Endometrial microvascular endothelial cells (primary cell): ENCODE data around the gene PHF21B. TPM values are rescaled to one million over a fixed set of nuclear protein-coding genes. Genes with fewer than 3 reads are reported as not detected.
"Not testable (repeated sequence)": the region's sequence is repeated elsewhere in the genome, so short reads cannot be mapped to it uniquely, and the experiment has no call there.

Source experiments
- in situ Hi-C: cut with HindIII; loops from 2 replicates; pipeline ENCODE4 v1.10.0; 2017; ENCODE audit warnings: low sequenced_read_pairs, low pct_unique_long_range_greater_than_20kb; ENCODE audit errors: inconsistent ontology term
- total RNA-seq: library from RNA; depleted of rRNA; stranded (reverse); fragments of >200 nt; gene quantifications from one replicate; pipeline ENCODE4 v1.2.3, GENCODE V29; 2015; ENCODE audit errors: inconsistent ontology term

Gene PHF21B
- total RNA-seq, 1 donor from 2014 or later: not detected

DNA sequence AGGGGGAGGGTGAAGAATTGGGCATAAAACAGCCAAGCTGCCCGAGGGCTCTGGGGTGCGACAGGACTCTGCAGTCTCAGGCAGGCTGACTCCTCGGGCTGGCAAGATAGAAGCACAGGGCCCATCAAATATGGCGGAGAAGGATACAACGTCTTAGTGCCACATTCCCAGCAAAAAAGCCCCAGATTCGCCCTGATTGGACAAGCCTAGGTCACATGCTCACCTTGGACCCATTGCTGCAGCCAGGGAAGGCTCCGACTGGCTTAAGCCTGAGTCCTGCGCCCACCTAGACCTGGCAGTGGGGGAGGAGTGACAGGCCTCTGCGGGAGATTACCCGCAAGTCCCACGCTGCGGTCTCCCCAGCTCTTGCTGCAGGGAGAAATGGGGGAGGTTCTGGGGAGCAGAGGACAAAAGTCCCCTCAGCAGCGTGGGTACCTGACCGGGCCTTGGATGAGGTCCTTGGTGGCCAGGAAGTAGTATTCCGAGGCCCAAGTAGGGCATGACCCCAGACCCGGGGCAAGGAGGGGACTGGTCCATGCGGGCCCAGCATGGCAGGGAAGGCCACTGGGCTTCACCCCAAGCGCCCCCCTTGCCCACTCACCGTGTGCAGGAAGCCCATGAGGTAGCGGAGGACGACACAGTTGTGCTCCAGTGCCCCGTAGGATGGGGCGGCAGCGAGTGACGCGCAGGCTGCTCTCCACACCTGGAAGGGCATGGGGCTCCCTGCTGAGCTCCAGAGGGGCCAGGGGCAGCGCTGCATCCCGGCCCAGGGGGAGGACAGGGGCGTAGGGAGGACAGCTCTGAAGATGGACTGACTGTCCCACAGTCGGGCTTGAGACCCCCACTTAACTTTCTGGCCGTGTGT lies 144.4 kb downstream of the PHF21B start:
- in situ Hi-C loops: no loop called here

- in situ Hi-C loops: no loop called here
Measured at GRCh38 chr22:44862981-44863860, 146.6 kb downstream of the PHF21B start.

DNA sequence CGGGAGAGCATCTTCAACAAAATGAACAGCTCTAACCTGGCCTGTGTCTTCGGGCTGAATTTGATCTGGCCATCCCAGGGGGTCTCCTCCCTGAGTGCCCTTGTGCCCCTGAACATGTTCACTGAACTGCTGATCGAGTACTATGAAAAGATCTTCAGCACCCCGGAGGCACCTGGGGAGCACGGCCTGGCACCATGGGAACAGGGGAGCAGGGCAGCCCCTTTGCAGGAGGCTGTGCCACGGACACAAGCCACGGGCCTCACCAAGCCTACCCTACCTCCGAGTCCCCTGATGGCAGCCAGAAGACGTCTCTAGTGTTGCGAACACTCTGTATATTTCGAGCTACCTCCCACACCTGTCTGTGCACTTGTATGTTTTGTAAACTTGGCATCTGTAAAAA lies 147.5 kb downstream of the PHF21B start:
- in situ Hi-C loops: no loop called here

GRCh38 chr22:44861245-44861644 lies 148.6 kb downstream of the PHF21B start:
- in situ Hi-C loops: no loop called here

- in situ Hi-C loops: no loop called here
Measured at GRCh38 chr22:44860311-44860710, 149.5 kb downstream of the PHF21B start.

DNA sequence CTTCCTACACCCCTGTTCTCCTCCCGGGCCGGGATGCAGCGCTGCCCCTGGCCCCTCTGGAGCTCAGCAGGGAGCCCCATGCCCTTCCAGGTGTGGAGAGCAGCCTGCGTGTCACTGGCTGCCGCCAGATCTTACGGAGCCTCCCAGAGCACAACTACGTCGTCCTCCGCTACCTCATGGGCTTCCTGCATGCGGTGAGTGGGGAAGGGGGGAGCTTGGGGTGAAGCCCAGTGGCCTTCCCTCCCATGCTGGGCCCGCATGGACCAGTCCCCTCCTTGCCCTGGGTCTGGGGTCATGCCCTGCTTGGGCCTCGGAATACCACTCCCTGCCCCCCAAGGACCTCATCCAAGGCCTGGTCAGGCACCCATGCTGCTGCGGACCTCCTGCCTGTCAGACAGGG lies 150.2 kb downstream of the PHF21B start:
- in situ Hi-C loops: no loop called here

GRCh38 chr22:44858819-44859218 lies 151.0 kb downstream of the PHF21B start:
- in situ Hi-C loops: not testable (repeated sequence)

DNA sequence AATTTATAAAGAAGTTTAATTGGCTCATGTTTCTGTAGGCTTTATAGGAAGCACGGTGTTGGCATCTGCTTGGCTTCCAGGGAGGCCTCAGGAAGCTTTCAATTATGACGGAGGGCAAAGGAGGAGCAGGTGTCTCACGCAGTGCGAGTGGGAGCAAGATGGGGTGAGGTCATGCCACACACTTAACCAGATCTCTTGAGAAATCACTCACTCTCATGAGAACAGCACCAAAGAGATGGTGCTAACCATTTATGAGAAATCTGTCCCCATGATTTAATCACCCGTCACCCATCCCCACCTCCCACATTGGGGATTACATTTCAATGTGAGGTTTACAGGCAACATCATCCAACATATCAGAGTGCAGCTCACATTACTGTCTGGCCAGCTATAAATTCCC lies 153.9 kb downstream of the PHF21B start:
- in situ Hi-C loops: no loop called here

DNA sequence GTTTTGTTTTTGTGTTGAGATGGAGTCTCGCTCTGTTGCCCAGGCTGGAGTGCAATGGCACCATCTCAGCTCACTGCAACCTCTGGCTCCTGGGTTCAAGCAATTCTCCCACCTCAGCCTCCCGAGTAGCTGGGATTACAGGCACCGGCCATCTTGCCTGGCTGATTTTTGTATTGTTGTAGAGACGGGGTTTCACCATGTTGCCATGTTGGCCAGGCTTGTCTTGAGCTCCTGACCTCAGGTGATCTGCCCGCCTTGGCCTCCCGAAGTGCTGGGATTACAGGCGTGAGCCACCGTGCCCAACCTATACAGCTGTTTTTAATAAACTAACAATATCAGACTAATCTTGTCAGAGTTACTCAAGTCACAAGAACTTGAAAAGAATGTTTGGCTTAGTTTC lies 155.2 kb downstream of the PHF21B start:
- in situ Hi-C loops: not testable (repeated sequence)

- in situ Hi-C loops: no loop called here
Measured at GRCh38 chr22:44850946-44851345, 158.9 kb downstream of the PHF21B start.

DNA sequence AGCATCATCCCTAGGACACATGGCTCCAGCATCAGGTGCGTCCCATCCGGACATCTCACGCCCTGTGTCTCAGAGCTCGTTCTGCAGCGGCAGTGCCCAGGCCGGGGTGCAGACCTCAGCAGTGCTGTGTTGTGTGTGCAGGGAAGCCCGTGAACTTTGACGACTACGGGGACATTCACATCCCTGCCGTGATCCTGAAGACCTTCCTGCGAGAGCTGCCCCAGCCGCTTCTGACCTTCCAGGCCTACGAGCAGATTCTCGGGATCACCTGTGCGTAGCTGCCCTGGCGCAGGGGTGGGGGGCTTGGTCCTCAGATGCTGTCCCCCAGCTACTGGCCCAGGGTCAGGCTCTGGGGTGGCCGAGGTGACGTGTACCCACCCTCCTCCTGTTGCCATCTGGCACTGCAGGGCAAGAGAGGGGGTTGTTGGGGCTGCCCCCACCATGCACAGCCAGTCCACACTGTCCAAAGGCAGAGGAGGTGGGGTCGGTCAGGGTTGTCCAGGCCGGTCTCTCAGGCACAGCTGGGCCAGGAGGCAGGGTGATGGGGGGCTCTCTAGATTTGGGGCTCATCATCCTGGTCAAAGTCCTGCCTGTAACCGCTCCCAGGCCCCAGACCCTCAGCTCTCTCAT lies 160.9 kb downstream of the PHF21B start:
- in situ Hi-C loops: no loop called here

- in situ Hi-C loops: no loop called here
Measured at GRCh38 chr22:44848296-44848741, 161.5 kb downstream of the PHF21B start.

DNA sequence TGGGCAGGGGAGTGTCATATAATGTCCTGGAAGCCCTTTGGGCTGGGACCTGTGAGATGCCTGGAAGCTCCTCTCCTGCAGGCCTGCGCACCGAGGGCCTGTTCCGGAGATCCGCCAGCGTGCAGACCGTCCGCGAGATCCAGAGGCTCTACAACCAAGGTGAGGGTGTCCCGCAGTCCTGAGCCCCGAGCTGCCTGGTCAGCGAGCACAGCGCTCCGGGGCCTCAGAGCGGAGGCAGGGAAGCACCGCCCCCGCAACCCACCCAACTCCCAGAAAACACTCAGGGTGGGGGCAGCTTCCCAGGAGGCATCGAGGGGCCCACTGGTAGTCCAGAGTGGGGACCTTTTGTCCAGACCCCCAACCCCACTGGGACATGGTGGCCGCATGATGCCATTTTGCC lies 161.9 kb downstream of the PHF21B start:
- in situ Hi-C loops: no loop called here

DNA sequence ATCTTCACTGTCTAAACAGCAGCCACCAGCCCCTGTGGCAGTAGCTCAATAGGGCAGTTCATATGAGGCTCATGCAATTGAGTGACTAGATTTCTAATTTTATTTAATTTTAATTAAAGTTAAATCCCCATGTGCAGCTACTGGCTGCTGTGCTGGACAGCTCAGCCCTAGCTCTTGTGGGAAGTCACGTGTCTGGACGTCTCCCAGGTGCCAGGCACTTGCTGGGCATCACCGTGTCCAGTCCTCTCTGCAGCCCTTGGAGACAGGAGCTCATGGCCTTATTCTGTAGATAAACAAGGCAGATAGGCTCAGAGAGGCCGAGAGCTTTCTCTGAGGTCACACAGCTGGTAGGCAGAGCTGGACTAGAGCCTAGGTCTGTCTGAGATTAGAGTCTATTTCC lies 162.4 kb downstream of the PHF21B start:
- in situ Hi-C loops: no loop called here

DNA sequence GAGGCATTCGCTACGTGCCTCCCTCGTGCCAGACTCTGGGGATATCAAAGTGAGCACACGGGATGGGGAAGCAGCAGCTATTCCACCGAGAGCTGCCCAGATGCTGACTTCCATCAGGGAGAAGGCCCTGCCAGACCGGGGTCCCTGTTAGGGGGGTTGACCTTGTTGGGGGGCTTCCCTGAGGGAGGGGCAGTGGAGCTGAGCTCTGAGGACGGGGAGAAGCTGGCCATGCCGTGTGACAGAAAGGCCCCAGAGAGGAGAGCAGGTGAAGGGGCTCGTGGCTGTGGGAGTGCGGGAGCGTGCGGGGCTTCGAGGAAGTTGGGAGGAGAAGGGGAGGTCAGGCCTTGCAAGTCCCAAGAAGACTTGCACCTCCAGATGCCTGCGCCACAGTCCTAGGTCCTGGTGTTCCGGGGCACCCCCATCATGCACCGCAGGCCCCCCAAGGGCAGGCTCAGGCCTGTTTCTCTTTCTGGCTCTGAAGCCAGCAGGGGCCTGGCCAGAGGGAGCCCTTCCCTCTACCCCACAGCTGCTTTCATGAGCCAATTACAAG lies 163.0 kb downstream of the PHF21B start:
- in situ Hi-C loops: no loop called here

DNA sequence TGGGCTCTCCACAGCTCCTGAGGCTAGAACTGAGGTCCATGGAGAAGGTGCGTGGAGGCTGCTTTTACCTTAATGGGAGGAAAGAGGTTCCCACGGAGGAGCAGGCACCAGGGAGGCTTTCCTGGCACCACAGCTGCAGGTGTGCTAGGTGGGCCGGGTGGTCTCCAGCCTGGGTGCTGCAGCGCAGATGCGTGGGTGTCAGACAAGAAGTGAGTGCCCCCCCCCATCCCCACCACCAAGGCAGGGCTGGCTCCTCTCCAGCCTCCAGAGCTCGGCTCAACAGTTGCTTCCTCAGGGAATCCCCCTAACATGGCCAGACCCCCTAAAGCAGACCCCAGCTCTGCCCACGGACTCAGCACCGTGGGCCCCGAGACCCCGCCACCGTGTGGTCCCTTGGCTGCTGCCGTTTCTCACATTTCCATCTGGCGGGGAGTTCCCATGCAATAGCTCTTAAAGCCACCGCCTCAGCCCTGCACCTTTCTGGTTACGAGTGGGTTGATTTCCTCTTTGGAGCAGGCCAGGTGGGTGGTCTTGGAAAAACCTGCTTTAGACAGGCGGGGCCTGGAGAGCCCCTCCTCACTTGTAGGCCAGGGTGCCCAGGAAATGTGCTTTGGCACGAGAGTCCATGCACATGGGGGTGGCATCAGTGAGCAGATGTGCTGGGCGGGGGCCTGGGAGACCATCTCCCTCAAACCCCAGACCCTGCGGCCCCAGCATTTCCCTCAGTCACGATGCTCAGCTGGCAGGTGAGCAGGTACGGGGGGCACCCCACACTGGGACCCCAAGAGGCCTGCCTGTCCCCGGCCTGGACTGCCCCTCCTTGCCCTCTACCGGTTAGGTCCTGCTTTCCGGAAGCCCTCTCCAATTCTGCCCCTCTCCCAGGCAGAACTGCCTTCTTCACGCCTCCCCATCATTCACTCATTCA lies 163.7 kb downstream of the PHF21B start:
- in situ Hi-C loops: no loop called here

DNA sequence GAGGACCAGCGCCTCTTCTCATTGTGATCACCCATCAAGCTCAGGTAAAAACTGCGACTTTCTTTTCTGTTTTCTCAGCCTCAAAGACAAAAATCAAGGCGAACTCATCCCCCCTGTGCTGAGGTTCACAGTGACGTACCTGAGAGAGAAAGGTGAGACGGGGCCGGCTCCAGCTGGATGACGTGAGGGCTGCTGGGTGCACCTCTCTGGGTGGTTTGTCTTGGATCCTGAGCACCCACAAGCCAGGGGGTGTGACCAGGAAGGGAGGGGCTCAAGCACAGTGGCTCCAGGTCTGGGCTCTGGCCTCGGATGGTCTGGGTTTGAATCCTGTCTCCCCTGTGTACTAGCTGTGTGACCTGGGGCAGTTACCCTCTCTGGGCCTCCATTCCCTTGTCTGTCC lies 164.6 kb downstream of the PHF21B start:
- in situ Hi-C loops: no loop called here

DNA sequence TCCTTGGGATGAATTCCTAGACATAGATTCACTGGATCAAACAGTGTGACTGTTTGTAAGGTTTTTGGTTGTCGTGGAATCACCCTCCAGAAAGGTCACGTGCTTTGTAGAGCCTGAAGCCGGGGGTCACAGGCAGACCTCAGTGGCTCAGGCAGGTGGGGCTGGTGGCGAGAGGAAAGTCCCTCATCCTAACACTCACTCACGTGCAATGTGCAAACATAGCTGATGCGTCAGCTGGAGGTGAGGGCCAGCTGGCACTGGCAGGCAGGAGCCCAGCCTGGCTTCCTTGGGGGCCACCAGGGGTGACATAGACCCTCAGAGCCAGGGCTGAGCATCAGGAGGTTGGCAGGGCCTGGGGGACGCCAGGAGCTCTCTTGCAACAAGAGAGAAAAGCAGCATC lies 167.4 kb downstream of the PHF21B start:
- in situ Hi-C loops: no loop called here
